GM12891 (cell line): Measurements from ENCODE around the gene GCK.

Experiments
- POLR2A ChIP-seq: IDR thresholded peaks from 2 replicates; pipeline ENCODE4 v1.6.1; 2011; ENCODE audit warnings: low read depth, low read length, control low read depth
- POLR2AphosphoS5 ChIP-seq: IDR thresholded peaks from 2 replicates; pipeline ENCODE4 v1.6.1; 2011; ENCODE audit warnings: low read depth, low read length, control low read depth
- POU2F2 ChIP-seq: IDR thresholded peaks from 2 replicates; pipeline ENCODE4 v1.6.1; 2011; ENCODE audit warnings: low read depth, mild to moderate bottlenecking, control low read depth, low read length, moderate library complexity
- TAF1 ChIP-seq: IDR thresholded peaks from 2 replicates; pipeline ENCODE4 v1.6.1; 2011; ENCODE audit warnings: low read depth, low read length, control low read depth

GRCh38 chr7:44098092-44099068 lies 90.9 kb downstream of the GCK start:
- no peak for TF ChIP-seq POLR2A
- TF ChIP-seq POLR2AphosphoS5: no peak
- no peak for TF ChIP-seq TAF1
- no peak for TF ChIP-seq POU2F2
